NB4 (cell line): ENCODE measurements around the gene C1QTNF12.

Experiments
- DNase-seq: peaks from one replicate; pipeline ENCODE4 v3.0.0; 2010; ENCODE audit warnings: low read depth
- H3K4me3 ChIP-seq: one replicate; pipeline ENCODE4 v1.5.1; 2011; ENCODE audit warnings: mild to moderate bottlenecking, low read depth, low read length, moderate library complexity
- CTCF ChIP-seq: IDR thresholded peaks from one replicate; pipeline ENCODE4 v1.5.1; 2012; ENCODE audit warnings: low read depth, low read length
- MAX ChIP-seq: IDR thresholded peaks from 2 replicates; pipeline ENCODE4 v1.6.1; 2011; ENCODE audit warnings: low read depth, low read length
- MYC ChIP-seq: IDR thresholded peaks from 2 replicates; pipeline ENCODE4 v1.6.1; 2011; ENCODE audit warnings: low read depth, low read length
- POLR2A ChIP-seq: IDR thresholded peaks from 2 replicates; pipeline ENCODE4 v1.6.1; 2011; ENCODE audit warnings: mild to moderate bottlenecking; ENCODE audit not compliant: insufficient read length; ENCODE audit errors: extremely low read depth

C1QTNF12 gene

GRCh38 chr1:1228596-1229321 is 17.8 kb downstream of the C1QTNF12 start:
- TF ChIP-seq CTCF (no peak), POLR2A (no peak), MAX (no peak), MYC (no peak)
- H3K4me3 ChIP-seq, result no peak overlapping the region
- no peak for DNase-seq

GRCh38 chr1:1228187-1228586 is 18.3 kb downstream of the C1QTNF12 start:
- H3K4me3 ChIP-seq, result no peak overlapping the region
- no peak for TF ChIP-seq POLR2A
- no peak for DNase-seq

GRCh38 chr1:1227386-1227785 is 19.1 kb downstream of the C1QTNF12 start:
- no peak overlapping the region for H3K4me3 ChIP-seq
- DNase-seq, result no peak
- TF ChIP-seq MYC, result no peak
- no peak for TF ChIP-seq MAX
- TF ChIP-seq POLR2A, result no peak
- TF ChIP-seq CTCF, result no peak

GRCh38 chr1:1226566-1227362 is 19.8 kb downstream of the C1QTNF12 start:
- H3K4me3 ChIP-seq, result no peak overlapping the region
- no peak for TF ChIP-seq MYC
- TF ChIP-seq CTCF, result no peak
- TF ChIP-seq POLR2A, result no peak
- no peak for TF ChIP-seq MAX
- no peak for DNase-seq

- TF ChIP-seq POLR2A (no peak), CTCF (no peak), MAX (no peak)
- no peak overlapping the region for H3K4me3 ChIP-seq
- no peak for DNase-seq
These were observed 20.6 kb downstream of the C1QTNF12 start for GRCh38 chr1:1225913-1226312.

- H3K4me3 ChIP-seq, result no peak overlapping the region
- no peak for DNase-seq
- TF ChIP-seq POLR2A, result no peak
- TF ChIP-seq MAX, result no peak
- no peak for TF ChIP-seq MYC
- no peak for TF ChIP-seq CTCF
These were observed 21.2 kb downstream of the C1QTNF12 start for GRCh38 chr1:1225238-1225845.
